HuH-7.5 (cell line): Measurements from ENCODE around the gene MYH11.

Source experiments
- DNase-seq: peaks from one replicate; pipeline ENCODE4 v3.0.0; 2011; ENCODE audit warnings: low spot score

Gene MYH11

GRCh38 chr16:15777533-15778203, 79.2 kb downstream of the MYH11 start:
- DNase-seq: peak; percentile 27

GRCh38 chr16:15776572-15776971, 80.3 kb downstream of the MYH11 start:
- no peak for DNase-seq

- no peak for DNase-seq
Observed at GRCh38 chr16:15775663-15776304, 81.0 kb downstream of the MYH11 start.

- DNase-seq: no peak
Observed at GRCh38 chr16:15775209-15775608, 81.6 kb downstream of the MYH11 start.

GRCh38 chr16:15773968-15774367, 82.9 kb downstream of the MYH11 start:
- no peak for DNase-seq

GRCh38 chr16:15772579-15773293, 84.1 kb downstream of the MYH11 start:
- no peak for DNase-seq

- DNase-seq: no peak
Observed at GRCh38 chr16:15771694-15772093, 85.1 kb downstream of the MYH11 start.

- DNase-seq: no peak
Observed at GRCh38 chr16:15770512-15770911, 86.3 kb downstream of the MYH11 start.

GRCh38 chr16:15770107-15770506, 86.7 kb downstream of the MYH11 start:
- DNase-seq: no peak

- DNase-seq: no peak
Observed at GRCh38 chr16:15769239-15769638, 87.6 kb downstream of the MYH11 start.

GRCh38 chr16:15768201-15768600, 88.6 kb downstream of the MYH11 start:
- no peak for DNase-seq

- DNase-seq: no peak
Observed at GRCh38 chr16:15766918-15767317, 89.9 kb downstream of the MYH11 start.

- peak; percentile 43 for DNase-seq
Observed at GRCh38 chr16:15765880-15766279, 90.9 kb downstream of the MYH11 start.

- no peak for DNase-seq
Observed at GRCh38 chr16:15765116-15765515, 91.7 kb downstream of the MYH11 start.

GRCh38 chr16:15764112-15764511, 92.7 kb downstream of the MYH11 start:
- no peak for DNase-seq

GRCh38 chr16:15760129-15760528, 96.7 kb downstream of the MYH11 start:
- no peak for DNase-seq

- DNase-seq: no peak
Observed at GRCh38 chr16:15759070-15759469, 97.8 kb downstream of the MYH11 start.

- no peak for DNase-seq
Observed at GRCh38 chr16:15757630-15758251, 99.1 kb downstream of the MYH11 start.

GRCh38 chr16:15757077-15757386, 99.8 kb downstream of the MYH11 start:
- DNase-seq: no peak

- DNase-seq: no peak
Observed at GRCh38 chr16:15754821-15755534, 101.8 kb downstream of the MYH11 start.

- no peak for DNase-seq
Observed at GRCh38 chr16:15752717-15753488, 103.9 kb downstream of the MYH11 start.

GRCh38 chr16:15751940-15752339, 104.9 kb downstream of the MYH11 start:
- no peak for DNase-seq
